Stimulated activated CD4-positive, alpha-beta T cell treated with anti-CD3 and anti-CD28 coated beads, Interleukin-1b, Interleukin-23, amount 100 ng/mL, for 4 hours (primary cell): ENCODE measurements around the gene HNRNPUL1.

ENCODE experiments used
- DNase-seq, 2 donors: peaks; one replicate each; pipeline ENCODE4 v3.0.0-alpha.2; 2020; ENCODE audit warnings: low read depth in 2 of 2

The HNRNPUL1 gene

DNA sequence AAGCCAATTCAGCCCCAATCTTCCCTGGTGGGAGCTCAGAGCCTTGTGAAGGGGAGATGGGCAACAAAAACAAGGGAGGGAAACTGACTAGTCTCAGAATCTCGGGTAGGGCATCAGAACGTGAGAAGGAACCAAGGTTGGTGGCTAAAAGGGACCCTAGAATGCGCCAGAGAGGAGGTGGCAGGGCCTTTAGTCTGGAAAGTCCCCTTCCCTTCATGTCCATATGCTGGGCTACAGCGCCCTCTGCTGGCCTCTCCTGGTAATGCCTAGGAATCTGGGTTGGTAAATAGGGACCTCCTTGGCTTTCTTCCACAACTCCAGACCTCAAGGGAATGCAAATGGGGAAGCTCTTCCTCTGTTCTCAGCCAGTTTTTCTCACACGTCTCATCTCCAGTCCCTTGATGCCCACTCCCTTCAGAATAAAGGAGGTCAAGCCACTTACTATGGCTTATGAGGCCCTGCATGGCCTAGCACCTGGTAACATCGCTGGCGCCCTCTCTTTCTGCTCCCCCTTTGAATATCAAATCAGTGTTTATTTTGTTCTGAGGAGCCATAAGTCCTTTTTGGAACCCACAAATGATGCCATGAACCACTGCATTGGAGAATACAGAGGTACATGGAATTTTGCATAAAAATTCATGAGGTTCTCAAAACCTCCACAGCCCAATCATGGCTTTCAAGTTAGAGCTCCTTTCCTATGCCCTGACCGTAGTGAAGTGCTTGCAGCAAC, 44.4 kb downstream of the HNRNPUL1 start:
- DNase-seq, result peak; percentile 94 to 97

DNA sequence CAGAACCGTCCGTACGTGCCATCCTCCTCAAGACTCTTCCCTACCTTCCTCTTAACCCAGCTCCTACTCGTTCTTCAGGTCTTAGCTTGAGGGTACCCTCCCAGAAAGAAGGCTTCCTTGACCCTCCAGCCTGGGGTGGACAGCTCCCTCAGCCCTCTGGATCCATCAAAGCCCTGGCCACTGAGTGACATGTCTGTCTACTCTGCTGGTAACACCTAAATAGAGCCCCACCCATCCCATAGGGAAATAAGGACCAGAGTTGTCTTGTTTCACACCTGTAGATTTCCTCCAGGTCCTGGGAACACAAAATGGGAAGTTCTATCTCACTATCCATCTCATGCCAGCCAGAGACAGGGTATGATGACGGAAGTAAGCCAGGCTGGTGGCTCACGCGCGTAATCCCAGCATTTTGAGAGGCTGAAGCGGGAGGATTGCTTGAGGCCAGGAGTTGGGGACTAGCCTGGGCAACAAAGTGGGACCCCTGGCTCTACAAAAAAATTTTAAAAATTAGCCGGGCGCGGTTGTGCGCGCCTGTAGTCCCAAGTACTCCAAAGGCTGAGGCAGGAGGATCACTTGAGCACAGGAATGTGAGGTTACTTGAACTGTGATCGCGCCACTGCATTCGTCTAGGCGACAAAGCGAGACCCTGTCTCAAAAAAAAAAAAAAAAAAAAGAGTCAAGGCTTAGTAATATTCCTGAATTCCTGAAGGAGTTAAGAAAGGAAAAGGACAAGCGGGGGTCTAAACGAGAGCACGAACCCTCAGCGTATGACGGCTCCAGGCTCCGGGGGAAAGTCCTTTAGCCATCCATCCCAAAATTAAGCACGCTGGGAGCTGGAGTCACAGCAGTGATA, 45.2 kb downstream of the HNRNPUL1 start:
- DNase-seq, result no peak

DNA sequence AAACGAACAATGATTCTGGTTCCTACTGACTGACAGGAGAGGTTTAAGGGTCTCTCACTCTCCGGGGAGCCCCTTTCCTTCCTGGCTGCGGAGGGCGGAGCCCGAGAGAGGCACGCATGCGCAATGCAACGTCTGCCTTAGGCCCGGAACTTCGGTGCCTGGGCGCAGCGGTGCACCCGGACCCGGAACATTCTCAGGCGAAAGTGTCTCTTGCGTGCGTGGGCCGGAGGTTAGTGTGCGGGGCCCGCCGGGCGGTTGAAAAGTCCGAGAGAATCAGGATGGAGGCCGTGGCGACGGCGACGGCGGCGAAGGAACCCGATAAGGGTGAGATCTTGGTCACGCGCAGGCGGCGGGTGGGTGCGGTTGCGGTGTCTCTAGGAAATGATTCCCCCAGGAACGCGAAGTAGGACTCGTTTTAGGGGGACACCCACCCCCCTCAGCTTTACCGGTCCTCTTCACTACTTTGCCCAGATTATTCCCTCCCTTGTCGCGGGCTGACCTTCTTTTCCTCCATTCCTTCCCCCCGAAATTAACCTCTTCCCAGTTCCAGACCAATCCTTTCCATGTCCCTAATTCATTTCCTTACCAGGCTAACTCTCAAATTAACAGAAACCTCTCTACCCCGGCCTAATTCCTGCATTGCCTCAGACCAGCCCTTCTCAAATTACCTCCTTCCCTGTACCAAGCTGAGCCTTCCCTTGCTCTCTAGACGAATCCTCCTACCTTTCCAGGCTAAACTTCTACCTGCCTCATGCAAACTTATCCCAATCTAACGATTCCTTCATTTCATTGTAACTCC, 46.1 kb downstream of the HNRNPUL1 start, which contains the start of gene CCDC97:
CCDC97 (plus strand) TSS at position 140 of the 799 bp plus-strand sequence; CDS start at position 279, 139 bp downstream.
- DNase-seq, result peak; percentile 82 to 85

DNA sequence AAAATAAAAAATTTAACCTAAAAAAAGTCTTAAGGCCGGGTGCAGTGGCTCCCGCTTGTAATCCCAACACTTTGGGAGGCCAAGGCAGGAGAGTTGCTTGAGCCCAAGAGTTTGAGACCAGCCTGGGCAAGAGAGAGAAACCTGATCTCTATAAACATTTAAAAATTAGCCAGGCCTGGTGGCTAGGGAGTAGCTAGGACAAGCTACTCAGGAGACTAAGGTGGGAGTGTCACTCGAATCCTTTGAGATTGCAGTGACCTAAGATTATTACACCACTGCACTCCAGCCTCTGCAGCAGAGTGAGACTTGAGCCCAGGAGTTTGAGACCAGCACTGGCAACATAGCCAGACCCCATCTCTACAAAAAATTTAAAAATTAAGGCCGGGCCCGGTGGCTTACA, 46.9 kb downstream of the HNRNPUL1 start:
- no peak for DNase-seq

DNA sequence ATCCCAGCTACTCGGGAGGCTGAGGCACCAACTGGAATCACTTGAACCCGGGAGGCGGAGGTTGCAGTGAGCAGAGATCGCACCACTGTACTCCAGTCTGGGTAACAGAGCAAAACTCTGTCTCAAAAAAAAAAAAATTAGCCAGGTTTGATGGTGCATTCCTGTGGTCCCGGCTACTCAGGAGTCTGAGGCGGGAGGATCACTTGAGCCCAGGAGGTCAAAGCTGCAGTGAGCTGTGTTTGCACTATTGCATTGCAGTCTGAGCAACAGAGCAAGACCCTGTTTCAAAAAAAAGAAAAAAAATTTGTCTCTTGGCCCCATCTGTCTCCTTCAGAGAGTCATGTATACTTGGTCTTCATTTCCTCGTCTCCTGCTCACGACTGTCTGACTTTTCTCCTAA, 47.4 kb downstream of the HNRNPUL1 start:
- no peak for DNase-seq

DNA sequence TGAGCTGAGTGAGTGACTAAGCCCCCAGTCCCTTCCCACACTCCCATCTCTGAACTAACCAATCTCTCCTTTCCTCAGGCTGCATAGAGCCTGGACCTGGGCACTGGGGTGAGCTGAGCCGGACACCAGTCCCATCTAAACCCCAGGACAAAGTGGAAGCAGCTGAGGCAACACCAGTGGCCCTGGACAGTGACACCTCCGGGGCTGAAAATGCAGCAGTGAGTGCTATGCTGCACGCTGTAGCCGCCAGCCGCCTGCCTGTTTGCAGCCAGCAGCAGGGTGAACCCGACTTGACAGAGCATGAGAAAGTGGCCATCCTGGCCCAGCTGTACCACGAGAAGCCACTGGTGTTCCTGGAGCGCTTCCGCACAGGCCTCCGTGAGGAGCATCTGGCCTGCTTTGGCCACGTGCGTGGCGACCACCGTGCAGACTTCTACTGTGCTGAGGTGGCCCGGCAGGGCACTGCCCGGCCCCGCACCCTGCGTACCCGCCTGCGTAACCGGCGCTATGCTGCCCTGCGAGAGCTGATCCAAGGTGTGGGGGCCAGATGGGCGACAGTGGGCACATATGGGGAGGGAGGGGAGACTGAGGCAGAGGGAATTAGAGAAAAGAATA, 52.2 kb downstream of the HNRNPUL1 start:
- no peak for DNase-seq

DNA sequence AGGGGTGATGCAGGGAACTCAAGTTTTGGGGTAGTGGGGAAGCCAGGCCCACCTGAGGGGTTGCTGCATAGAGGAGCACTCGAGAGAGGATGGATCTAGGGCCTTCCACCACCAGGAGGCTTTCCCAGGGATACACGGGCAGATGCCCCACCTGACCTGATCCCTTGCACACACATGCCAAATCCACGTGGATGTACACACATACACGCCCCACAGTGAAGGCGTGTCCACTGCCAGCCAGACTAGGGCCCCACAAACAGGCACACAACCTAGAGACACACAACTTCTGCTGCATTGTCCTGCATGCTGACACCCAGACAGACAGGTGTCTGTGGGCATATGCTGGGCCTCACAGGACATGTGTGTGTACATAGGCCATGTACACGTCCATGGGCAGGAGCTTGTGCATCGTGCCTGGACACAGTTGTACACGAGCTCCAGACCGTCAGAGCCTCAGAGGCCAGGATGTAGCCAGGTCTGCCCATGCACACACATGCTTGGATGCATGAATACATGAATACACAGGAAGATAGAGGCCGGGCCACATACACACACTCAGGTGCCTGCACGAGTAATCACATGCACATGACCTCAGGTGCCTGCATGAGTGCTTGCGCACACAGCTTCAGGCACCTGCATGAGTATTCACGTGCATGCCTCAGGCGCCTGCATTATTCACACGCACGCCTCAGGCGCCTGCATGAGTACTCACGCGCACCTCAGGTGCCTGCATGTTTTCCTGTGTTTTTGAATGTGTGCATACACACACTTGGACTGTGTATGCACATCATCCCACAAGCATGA, 54.7 kb downstream of the HNRNPUL1 start:
- DNase-seq, result no peak

DNA sequence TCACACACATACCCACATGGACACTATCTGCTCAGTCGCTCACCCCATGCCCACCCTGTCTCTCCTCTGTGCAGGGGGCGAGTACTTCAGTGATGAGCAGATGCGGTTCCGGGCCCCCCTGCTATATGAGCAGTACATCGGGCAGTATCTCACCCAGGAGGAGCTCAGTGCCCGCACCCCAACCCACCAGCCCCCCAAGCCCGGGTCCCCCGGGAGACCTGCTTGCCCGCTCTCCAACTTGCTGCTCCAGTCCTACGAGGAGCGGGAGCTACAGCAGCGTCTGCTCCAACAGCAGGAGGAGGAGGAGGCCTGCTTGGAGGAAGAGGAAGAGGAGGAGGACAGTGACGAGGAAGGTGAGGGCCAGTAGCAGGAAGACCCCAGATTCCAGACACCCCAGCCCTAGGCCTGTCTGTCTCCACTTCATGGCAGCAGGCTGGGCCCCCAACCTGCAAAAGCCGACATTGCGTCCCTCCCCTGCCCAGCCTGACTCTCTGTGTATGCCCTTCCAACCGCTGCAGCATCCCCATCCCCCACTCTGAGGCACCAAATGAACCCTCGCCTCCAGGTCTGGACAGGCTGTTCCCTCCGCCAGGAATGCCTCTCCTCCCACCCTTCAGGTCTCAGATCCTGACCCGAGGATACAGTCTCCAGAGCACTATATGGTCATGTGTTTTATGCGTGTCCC, 55.5 kb downstream of the HNRNPUL1 start:
- no peak for DNase-seq

DNA sequence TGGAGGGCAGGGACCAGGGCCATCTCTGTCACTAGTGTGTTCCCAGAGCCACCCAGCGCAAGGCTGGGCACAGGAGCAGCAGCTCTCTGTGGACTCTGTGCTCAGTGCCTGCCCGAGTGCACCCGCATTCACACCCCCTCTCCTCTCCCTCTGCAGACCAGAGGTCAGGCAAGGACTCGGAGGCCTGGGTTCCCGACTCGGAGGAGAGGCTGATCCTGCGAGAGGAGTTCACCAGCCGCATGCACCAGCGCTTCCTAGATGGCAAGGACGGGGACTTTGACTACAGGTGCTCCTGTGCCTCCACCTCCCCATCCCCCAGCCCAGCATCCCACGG, 56.0 kb downstream of the HNRNPUL1 start:
- no peak for DNase-seq

DNA sequence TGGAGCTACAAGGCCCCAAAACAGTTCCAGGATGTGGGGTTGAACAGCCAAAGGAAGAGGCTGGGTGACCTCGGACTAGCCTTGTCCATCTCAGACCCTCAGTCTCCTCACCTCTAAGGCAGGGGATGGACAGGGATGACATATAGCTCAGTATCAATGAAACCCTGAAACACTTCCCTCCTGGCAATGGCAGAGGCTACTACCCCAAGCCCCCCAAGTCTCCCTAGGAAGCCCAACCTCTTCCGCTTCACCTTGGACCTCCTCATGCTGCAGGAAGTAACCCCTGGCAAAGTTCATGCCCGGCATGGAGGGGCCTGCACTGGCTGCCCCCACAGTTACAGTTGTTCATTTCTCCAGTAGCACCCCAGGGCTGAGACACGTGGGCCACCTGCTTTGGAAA, 56.4 kb downstream of the HNRNPUL1 start:
- no peak for DNase-seq

DNA sequence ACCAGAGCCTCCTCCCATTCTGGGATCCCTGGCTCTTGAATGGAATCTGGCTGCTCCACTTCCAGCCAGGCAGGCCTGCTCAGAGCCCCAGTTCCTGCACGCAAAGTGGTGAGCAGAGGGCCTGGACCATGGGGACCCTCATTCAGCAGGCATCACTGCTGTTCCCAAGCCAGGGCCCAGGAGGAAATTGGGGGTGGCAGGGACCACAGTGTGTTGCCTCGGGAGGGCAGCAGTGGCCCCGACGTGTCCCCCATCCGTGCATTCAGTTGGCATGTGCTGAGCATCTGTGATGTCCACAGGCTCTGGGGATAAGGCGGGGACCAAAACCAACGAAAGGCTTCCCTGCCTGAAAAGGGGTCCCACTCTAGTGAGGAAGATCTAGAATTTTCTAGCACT, 57.0 kb downstream of the HNRNPUL1 start:
- DNase-seq, result no peak

DNA sequence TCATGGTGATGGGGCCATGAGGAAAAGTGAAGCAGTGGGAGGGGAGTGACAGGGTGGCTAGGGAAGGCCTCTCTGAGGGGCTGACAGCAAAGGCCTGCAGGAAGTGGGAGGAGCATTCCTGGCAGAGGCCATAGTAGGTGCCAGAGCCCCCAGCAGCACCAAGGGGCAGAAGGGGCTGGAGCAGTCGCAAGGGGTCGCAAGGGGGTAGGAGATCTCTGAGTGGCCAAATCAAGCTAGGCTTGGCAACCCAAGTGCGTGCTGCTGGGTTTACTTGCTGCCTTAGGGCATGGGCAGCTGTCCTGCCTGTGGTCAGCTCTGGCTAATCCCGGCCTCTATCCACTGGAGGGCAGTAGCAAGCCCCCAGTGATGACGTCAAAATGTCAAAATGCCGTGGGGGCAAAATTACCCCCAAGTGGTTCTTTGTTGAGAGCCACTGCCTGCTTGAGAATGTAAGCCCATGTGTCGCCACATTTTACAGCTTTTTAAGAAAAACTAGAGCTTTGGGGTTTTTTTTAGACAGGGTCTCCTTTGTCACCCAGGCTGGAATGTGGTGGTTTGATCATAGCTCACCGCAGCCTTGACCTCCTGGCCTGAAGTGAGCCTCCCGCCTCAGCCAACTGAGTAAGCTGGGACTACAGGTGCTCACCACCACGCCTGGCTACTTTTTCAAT, 57.6 kb downstream of the HNRNPUL1 start:
- DNase-seq, result no peak

DNA sequence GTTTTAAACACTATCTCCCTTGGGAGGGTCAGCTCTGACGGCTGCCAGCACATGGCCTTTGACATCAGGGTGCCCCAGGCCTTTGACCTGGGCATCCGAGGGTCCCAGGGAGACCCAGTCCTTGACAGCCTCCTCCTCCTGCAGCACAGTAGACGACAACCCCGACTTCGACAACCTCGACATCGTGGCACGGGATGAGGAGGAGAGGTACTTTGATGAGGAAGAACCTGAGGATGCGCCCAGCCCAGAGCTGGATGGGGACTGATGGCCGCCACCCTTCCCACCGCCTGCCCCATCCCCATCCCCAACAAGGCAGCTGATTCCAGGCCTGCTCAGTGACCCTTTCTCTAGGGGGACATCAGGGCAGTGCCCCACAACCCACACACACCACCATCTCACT, 58.3 kb downstream of the HNRNPUL1 start:
- no peak for DNase-seq

DNA sequence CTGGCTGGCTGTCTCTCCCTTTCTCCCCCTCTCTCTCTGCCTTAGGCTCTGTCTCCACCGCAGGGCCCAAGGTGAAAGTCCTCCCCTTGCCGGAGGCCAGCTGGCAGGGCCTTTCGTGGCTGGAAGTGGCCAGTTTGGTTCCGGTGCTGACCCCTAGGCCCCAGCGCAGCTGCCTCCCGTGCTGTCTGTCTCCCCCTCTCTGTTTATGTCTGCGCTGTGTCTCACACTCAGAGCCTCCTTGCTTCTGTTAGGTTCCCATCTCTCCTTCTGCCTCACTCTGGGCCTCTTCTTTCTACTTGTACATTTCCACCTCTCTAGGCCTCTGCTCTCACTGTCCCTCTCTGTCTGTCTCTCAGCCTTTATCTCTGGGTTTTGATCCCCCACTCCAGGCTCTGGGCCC, 58.9 kb downstream of the HNRNPUL1 start:
- DNase-seq, result no peak

DNA sequence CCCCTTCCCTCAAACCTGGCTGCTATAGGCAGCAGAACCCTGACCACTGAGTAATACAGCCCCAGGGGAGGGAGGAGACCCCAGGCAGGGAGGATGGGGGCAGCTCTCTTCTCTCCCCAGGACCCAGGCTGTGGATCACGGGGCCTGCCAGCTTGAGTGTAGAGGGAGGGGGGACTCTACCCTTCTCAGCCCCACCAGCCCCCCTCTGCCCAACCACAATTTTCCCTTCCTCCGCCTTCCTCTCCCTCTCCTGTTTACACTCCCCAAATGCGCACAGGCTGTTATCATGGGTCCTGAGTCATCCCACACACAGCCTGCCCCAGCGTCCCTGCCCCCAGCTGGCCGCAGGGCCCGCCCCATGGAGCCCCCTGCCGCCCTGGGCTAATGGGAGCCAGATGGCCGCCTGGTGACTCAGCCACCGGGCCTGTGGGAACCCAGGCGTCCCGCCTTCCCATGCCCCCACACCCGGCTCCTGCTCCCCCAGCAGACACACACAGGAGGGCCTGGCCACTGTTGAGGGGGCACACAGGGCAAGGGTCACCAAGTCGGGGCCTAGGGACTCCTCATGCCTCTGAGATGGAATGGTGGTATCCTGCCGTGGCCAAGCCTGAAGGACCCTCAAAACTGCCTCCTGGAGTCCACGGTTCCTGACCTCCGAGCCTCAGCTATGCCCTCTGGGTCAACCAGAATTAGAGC, 59.4 kb downstream of the HNRNPUL1 start:
- DNase-seq, result no peak

DNA sequence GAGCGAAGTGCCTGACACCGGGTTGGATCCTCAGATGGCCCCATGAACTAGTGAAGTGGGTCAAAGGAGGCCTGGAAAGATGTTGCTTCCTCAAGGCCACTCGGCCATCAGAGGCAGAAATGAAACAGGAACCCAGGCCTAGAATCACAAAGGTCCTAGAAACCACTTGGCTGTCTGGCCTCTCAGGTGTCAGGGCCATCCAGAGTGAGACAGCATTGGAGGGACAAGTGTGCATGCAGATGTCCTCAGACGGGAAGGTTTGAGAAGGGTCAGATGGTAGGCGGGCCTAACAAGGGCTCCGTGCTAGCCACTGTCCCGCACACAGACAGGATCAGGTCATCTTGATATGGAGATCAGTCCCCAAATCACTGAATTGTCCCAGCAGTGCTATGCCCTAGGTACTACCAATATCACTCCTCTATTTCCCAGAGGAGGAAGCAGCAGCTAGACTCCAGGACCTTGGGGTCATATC, 60.1 kb downstream of the HNRNPUL1 start:
- DNase-seq, result no peak

DNA sequence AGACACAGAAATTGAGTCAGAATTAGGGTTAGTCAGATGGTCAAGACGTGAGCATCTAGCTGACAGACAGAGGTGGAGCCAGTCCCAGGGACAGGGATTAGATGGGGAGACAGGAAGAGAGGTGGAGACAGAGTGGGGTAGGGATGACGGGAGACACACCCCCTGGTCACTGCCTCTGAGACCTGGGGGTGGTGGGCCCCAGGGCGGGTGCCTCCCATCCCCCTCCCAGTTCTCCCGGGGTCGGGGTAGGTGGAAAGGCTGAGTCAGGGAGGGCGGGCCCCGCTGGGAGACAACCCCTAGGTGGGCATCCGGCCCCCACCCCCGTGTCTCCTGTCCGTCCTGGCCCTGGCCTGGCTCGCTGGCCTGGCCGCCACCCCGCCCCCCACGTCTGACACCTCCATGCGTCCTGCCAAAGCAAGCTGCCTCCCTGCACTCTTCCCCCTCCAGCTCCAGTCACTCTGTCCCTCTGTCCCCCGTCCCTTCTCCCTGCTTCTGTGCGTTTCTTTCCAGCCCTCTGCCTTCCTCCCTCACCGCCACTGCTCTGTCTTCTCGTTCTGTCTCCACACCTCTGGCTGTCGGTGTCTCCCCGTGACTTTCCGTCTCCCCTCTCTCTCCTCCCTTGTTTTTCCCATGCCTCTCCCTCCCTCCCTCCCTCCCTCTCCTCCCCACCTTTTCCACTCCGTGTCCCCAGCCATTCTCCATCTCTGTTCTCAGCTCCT, 60.9 kb downstream of the HNRNPUL1 start:
- no peak for DNase-seq

DNA sequence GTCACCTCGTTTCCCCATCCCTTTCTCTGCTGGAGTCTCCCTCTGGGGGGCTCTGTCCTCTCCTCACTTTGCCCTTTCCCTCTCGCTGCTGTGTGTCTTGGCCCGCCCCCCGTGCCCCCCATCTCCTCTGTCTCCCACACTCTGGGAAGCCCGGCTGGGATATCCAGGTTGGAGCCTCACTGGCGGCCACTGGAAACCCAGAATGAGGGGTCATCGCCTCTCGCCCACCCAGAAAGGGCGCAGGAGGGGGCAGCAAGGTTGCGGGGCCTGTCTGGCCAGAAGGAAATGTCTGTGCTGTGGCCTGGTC, 61.4 kb downstream of the HNRNPUL1 start:
- no peak for DNase-seq
